GM12878 (cell line): ENCODE measurements around the gene PARP4. TPM values are rescaled to one million over a fixed set of nuclear protein-coding genes. Genes with fewer than 3 reads are reported as not detected.

Experiments
- CBFB ChIP-seq: IDR thresholded peaks from 2 replicates; pipeline ENCODE4 v1.6.1; 2016; ENCODE audit warnings: antibody characterized with exemption, low read depth
- CBX5 ChIP-seq: sonication (generic); IDR thresholded peaks from 2 replicates; pipeline ENCODE4 v1.6.1; 2016; ENCODE audit warnings: low read depth, moderate library complexity, mild to moderate bottlenecking, inconsistent platforms
- DPF2 ChIP-seq: fragments of 450-650 bp; IDR thresholded peaks from 2 replicates; pipeline ENCODE4 v1.6.1; 2017; ENCODE audit warnings: mild to moderate bottlenecking
- EZH2 ChIP-seq: IDR thresholded peaks from 2 replicates; pipeline ENCODE4 v1.6.1; 2012; ENCODE audit warnings: low read depth, mild to moderate bottlenecking, control low read depth, inconsistent platforms, low read length, borderline replicate concordance; ENCODE audit not compliant: control insufficient read depth
- GABPA ChIP-seq: IDR thresholded peaks from 2 replicates; pipeline ENCODE4 v1.6.1; 2014; ENCODE audit warnings: antibody characterized with exemption, low read depth, mild to moderate bottlenecking, inconsistent platforms
- GATAD2B ChIP-seq: fragments of 450-650 bp; conservative IDR thresholded peaks from 2 replicates; pipeline ENCODE4 v1.6.1; 2017; ENCODE audit warnings: low read depth, mild to moderate bottlenecking, moderate library complexity
- HDAC2 ChIP-seq: fragments of 200-600 bp; sonication (generic); IDR thresholded peaks from 2 replicates; pipeline ENCODE4 v1.6.1; 2017
- HDGF ChIP-seq: fragments of 450-650 bp; IDR thresholded peaks from 2 replicates; pipeline ENCODE4 v1.6.1; 2016; ENCODE audit warnings: antibody characterized with exemption
- JUND ChIP-seq: IDR thresholded peaks from 2 replicates; pipeline ENCODE4 v1.6.1; 2012; ENCODE audit warnings: low read depth, mild to moderate bottlenecking, low read length, improper control_type of control experiment, moderate library complexity
- KLF5 ChIP-seq: fragments of 450-650 bp; IDR thresholded peaks from 2 replicates; pipeline ENCODE4 v1.6.1; 2014; ENCODE audit warnings: mild to moderate bottlenecking; ENCODE audit not compliant: partially characterized antibody
- NFYB ChIP-seq: IDR thresholded peaks from 2 replicates; pipeline ENCODE4 v1.6.1; 2011; ENCODE audit warnings: low read depth, mild to moderate bottlenecking, low read length, improper control_type of control experiment, moderate library complexity; ENCODE audit not compliant: insufficient read depth
- NKRF ChIP-seq: fragments of 450-650 bp; conservative IDR thresholded peaks from 2 replicates; pipeline ENCODE4 v1.6.1; 2017; ENCODE audit warnings: mild to moderate bottlenecking, moderate library complexity
- NR2F1 ChIP-seq: fragments of 450-650 bp; conservative IDR thresholded peaks from 2 replicates; pipeline ENCODE4 v1.6.1; 2017; ENCODE audit warnings: mild to moderate bottlenecking
- NRF1 ChIP-seq: conservative IDR thresholded peaks from 2 replicates; pipeline ENCODE4 v1.6.1; 2011; ENCODE audit warnings: mild to moderate bottlenecking, low read depth, low read length, improper control_type of control experiment
- PAX5 ChIP-seq: IDR thresholded peaks from 2 replicates; pipeline ENCODE4 v1.6.1; 2011; ENCODE audit warnings: low read depth, low read length, borderline replicate concordance
- TARDBP ChIP-seq: IDR thresholded peaks from 2 replicates; pipeline ENCODE4 v1.6.1; 2016; ENCODE audit warnings: borderline replicate concordance
- TCF3 ChIP-seq: IDR thresholded peaks from 2 replicates; pipeline ENCODE4 v1.6.1; 2012; ENCODE audit warnings: low read depth, mild to moderate bottlenecking, low read length, borderline replicate concordance; ENCODE audit not compliant: insufficient read depth
- ZNF217 ChIP-seq: fragments of 450-650 bp; IDR thresholded peaks from 2 replicates; pipeline ENCODE4 v1.6.1; 2017; ENCODE audit warnings: antibody characterized with exemption, mild to moderate bottlenecking
- ZZZ3 ChIP-seq: IDR thresholded peaks from 2 replicates; pipeline ENCODE4 v1.6.1; 2011; ENCODE audit warnings: low read depth; ENCODE audit not compliant: control insufficient read depth, insufficient read length
- polyA plus RNA-seq, 11 experiments: library from polyadenylated mRNA; depleted of rRNA in 4 of 11; unstranded in 6 of 11; stranded (reverse) in 5 of 11; fragments of >200 nt; fragmentation: Nextera tagmentation in 4 of 11; fragmentation: Illumina TruSeq in 1 of 11; extraction: Ambion mirVana in 4 of 11; extraction: Trizol in 1 of 11; gene quantifications; 1 replicate in 1 of 11; 2 replicates in 10 of 11; pipeline versions ENCODE4 v1.2.1 to v1.2.3, GENCODE V29; 2011 to 2016; ENCODE audit warnings: inconsistent platforms in 2 of 11, missing spikeins in 2 of 11, low read depth in 1 of 11
- total RNA-seq, 4 experiments: library from RNA; depleted of rRNA in 3 of 4; stranded (reverse); fragments of >200 nt in 3 of 4; fragmentation: Illumina TruSeq in 1 of 4; extraction: Trizol in 1 of 4; gene quantifications; 2 replicates each; pipeline versions ENCODE4 v1.2.1 to v1.2.3, GENCODE V29; 2013 to 2021
- TF ChIP-seq, protein P1 (sequence below): fragments of 450-650 bp; IDR thresholded peaks from 2 replicates; pipeline ENCODE4 v1.6.1; 2016; ENCODE audit warnings: mild to moderate bottlenecking, moderate library complexity, borderline replicate concordance
- TF ChIP-seq, protein P2 (sequence below): fragments of 150-350 bp; IDR thresholded peaks from 2 replicates; pipeline ENCODE4 v1.6.1; 2016; ENCODE audit warnings: low read depth, low read length

PARP4 gene
- total and polyA plus RNA-seq, 10 of the 15 experiments (the other 5 are each of a cell fraction or from before 2014, with no cell fraction given) = 12.8 to 52.6 (median 46.1) TPM

GRCh38 chr13:24512197-24512907 is at the start of gene PARP4 (continued):
- TF ChIP-seq KLF5 (no peak), CBFB (peak; percentile 38; the same call in 1 of the 2 replicates), TCF3 (peak; percentile 42; the same call in 1 of the 2 replicates), HDGF (peak; percentile 48; the same call in 1 of the 2 replicates), PAX5 (0 out of 2 replicates have a peak, but pooled peaks have one; percentile 34), NRF1 (no peak), NKRF (peak; percentile 81), NR2F1 (peak; percentile 79), CBX5 (0 out of 2 replicates have a peak, but pooled peaks have one; percentile 34), ZZZ3 (no peak), DPF2 (peak; percentile 82), EZH2 (no peak), TARDBP (no peak), JUND (no peak), GABPA (peak; percentile 79; the same call in 1 of the 2 replicates), ZNF217 (0 out of 2 replicates have a peak, but pooled peaks have one; percentile 48), HDAC2 (no peak), GATAD2B (peak; percentile 95), NFYB (no peak)
- TF ChIP-seq, protein P1, sequence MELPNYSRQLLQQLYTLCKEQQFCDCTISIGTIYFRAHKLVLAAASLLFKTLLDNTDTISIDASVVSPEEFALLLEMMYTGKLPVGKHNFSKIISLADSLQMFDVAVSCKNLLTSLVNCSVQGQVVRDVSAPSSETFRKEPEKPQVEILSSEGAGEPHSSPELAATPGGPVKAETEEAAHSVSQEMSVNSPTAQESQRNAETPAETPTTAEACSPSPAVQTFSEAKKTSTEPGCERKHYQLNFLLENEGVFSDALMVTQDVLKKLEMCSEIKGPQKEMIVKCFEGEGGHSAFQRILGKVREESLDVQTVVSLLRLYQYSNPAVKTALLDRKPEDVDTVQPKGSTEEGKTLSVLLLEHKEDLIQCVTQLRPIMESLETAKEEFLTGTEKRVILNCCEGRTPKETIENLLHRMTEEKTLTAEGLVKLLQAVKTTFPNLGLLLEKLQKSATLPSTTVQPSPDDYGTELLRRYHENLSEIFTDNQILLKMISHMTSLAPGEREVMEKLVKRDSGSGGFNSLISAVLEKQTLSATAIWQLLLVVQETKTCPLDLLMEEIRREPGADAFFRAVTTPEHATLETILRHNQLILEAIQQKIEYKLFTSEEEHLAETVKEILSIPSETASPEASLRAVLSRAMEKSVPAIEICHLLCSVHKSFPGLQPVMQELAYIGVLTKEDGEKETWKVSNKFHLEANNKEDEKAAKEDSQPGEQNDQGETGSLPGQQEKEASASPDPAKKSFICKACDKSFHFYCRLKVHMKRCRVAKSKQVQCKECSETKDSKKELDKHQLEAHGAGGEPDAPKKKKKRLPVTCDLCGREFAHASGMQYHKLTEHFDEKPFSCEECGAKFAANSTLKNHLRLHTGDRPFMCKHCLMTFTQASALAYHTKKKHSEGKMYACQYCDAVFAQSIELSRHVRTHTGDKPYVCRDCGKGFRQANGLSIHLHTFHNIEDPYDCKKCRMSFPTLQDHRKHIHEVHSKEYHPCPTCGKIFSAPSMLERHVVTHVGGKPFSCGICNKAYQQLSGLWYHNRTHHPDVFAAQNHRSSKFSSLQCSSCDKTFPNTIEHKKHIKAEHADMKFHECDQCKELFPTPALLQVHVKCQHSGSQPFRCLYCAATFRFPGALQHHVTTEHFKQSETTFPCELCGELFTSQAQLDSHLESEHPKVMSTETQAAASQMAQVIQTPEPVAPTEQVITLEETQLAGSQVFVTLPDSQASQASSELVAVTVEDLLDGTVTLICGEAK = peak; percentile 68
- TF ChIP-seq, protein P2, sequence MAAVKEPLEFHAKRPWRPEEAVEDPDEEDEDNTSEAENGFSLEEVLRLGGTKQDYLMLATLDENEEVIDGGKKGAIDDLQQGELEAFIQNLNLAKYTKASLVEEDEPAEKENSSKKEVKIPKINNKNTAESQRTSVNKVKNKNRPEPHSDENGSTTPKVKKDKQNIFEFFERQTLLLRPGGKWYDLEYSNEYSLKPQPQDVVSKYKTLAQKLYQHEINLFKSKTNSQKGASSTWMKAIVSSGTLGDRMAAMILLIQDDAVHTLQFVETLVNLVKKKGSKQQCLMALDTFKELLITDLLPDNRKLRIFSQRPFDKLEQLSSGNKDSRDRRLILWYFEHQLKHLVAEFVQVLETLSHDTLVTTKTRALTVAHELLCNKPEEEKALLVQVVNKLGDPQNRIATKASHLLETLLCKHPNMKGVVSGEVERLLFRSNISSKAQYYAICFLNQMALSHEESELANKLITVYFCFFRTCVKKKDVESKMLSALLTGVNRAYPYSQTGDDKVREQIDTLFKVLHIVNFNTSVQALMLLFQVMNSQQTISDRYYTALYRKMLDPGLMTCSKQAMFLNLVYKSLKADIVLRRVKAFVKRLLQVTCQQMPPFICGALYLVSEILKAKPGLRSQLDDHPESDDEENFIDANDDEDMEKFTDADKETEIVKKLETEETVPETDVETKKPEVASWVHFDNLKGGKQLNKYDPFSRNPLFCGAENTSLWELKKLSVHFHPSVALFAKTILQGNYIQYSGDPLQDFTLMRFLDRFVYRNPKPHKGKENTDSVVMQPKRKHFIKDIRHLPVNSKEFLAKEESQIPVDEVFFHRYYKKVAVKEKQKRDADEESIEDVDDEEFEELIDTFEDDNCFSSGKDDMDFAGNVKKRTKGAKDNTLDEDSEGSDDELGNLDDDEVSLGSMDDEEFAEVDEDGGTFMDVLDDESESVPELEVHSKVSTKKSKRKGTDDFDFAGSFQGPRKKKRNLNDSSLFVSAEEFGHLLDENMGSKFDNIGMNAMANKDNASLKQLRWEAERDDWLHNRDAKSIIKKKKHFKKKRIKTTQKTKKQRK = no peak
